ENCODE data around the gene SUFU.

Gene SUFU

DNA sequence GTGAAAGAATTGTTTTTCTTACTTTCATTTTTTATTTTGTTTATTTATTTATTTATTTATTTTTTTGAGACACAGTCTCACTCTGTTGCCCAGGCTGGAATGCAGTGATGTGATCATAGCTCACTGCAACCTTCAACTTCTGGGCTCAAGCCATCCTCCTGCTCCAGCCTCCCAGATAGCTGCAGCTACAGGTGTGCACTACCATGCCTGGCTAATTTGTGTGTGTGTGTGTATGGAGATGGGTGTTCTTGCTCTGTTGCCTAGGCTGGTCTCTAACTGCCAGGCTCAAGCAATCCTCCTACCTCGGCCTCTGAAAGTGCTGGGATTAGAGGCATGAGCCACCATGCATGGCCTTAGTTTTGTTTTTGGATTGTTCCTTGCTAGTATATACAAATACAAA lies 85.1 kb downstream of the SUFU start:
- no peak overlapping the region for H3K4me3 ChIP-seq (replicated peaks in 1 of 2; ENCODE audit: low read depth in 2 of 2, low read length in 2 of 2)
- TF ChIP-seq, protein P1, sequence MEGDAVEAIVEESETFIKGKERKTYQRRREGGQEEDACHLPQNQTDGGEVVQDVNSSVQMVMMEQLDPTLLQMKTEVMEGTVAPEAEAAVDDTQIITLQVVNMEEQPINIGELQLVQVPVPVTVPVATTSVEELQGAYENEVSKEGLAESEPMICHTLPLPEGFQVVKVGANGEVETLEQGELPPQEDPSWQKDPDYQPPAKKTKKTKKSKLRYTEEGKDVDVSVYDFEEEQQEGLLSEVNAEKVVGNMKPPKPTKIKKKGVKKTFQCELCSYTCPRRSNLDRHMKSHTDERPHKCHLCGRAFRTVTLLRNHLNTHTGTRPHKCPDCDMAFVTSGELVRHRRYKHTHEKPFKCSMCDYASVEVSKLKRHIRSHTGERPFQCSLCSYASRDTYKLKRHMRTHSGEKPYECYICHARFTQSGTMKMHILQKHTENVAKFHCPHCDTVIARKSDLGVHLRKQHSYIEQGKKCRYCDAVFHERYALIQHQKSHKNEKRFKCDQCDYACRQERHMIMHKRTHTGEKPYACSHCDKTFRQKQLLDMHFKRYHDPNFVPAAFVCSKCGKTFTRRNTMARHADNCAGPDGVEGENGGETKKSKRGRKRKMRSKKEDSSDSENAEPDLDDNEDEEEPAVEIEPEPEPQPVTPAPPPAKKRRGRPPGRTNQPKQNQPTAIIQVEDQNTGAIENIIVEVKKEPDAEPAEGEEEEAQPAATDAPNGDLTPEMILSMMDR (IDR thresholded peaks at IDR 0.05; ENCODE audit: low read depth, low read length): no peak
- DNase-seq (ENCODE audit: low read depth in 2 of 2): no peak

DNA sequence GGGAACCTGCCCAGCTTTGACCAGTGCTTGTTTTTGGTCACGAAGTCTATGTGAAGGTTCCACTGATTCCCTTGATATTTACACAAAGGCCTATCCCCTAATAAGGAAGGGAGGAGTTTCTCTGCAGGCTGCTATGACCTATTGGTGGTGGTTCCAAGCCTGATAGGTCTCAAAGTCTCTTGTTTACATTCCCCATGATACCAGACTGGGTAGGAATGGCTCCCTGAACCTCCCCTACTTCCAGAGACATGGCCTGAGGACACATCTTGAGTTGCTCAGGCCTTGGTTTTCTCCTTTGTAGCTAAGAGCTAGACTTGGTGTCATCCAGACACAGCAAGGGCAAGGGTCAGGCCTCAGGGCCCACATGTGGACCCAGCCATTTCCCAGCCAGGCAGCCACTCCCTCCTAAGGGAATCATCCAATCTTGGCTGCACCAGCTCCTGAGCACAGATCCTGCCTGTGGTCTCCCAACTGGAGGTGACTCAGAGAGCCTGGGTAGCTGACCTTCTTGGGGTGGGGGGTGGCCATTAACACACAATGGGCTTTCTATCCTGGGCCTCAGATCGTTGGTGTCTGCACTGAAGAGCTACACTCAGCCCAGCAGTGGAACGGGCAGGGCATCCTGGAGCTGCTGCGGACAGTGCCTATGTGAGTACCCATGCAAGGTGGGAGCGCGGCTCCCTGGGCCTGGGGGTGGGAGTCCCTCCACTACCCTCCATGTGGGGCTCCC lies 89.5 kb downstream of the SUFU start:
- peak in 1 of 2 donors; percentile 46 for DNase-seq (ENCODE audit: low read depth in 2 of 2)
- no peak overlapping the region for H3K4me3 ChIP-seq (replicated peaks in 1 of 2; ENCODE audit: low read depth in 2 of 2, low read length in 2 of 2)
- TF ChIP-seq, protein P1 (IDR thresholded peaks at IDR 0.05; ENCODE audit: low read depth, low read length): no peak

DNA sequence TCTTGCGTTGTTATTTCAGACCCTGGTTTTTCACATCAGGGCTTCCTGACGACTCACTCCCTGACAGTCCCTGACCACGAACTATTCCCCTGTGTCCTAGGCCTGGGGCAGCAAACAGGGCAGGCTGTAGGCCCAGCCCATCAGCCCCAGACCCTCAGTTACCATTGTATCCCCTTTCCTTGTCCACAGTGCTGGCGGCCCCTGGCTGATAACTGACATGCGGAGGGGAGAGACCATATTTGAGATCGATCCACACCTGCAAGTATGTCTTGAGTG lies 90.0 kb downstream of the SUFU start:
- TF ChIP-seq, protein P1 (IDR thresholded peaks at IDR 0.05; ENCODE audit: low read depth, low read length): no peak
- no peak overlapping the region for H3K4me3 ChIP-seq (replicated peaks in 1 of 2; ENCODE audit: low read depth in 2 of 2, low read length in 2 of 2)

DNA sequence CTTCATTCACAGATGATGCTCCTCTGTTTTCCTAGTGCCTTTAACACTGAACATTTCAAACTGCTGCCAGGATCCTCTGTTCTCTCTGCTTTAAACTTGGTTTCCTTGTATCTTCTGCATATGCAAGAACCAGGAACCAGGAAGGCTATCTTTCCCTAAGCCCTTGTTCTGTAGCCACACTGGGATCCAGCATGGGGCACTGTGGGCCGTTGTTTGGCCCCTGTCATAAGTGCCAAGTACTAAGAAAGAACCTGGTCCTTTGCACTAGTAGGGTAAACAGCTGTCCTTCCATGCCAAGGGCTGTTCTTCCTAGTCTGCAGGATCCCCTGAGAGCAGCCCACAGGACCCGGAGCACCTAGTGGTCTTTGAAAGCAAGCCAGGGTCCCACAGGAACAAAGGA lies 91.5 kb downstream of the SUFU start:
- DNase-seq (ENCODE audit: low read depth in 2 of 2): no peak
- TF ChIP-seq, protein P1 (IDR thresholded peaks at IDR 0.05; ENCODE audit: low read depth, low read length): no peak

More for the DNA sequence above, 90.0 kb downstream of the SUFU start:
- no peak for DNase-seq (ENCODE audit: low read depth in 2 of 2)

DNA sequence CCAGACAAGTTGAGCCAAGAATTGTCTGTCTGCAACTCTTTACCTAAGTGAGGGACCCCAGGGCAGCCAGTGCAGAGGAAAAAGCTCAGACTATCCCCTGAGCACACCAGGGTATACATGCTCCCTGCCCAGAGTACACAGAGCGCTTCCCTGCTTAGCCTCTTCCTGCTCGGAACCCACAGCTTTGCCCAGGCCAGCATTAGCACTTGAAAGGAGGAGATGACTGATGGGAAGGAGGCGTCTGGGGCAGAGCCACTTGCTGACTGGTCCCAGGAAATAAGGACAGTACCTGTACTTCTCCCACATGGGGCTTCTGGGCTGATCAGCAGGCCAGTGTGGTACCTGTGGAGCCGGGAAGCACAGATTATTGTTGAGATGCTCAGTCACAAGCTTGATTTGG lies 92.1 kb downstream of the SUFU start:
- no peak overlapping the region for H3K4me3 ChIP-seq (replicated peaks in 1 of 2; ENCODE audit: low read depth in 2 of 2, low read length in 2 of 2)
- TF ChIP-seq, protein P1 (IDR thresholded peaks at IDR 0.05; ENCODE audit: low read depth, low read length): no peak
- no peak for DNase-seq (ENCODE audit: low read depth in 2 of 2)

More for the DNA sequence above, 91.5 kb downstream of the SUFU start:
- H3K4me3 ChIP-seq (replicated peaks in 1 of 2; ENCODE audit: low read depth in 2 of 2, low read length in 2 of 2): no peak overlapping the region

DNA sequence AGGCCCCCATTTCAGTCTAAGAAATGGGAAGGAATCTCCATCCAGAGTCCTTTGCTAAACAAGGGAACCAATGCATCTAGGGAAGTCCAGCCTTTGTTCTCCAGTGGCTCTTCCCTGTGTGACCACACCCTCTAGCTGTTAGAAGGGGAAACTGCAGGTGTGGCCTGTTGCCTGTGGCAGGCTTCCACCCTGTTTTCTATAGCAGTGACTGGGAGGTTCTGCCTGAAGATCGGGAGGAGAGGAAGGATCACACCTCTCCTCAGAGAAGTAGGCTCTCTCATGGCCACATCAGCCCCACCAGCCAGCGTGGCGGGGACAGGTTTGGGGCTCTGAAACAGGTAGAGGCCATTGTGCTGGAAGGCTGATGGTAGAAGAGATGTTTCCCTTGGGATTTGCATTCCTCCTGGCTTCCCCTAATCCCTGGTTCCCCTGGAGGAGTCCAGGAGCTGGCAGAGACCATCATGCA lies 92.8 kb downstream of the SUFU start:
- peak; percentile 68 to 77 for DNase-seq (ENCODE audit: low read depth in 2 of 2)
- H3K4me3 ChIP-seq (replicated peaks in 1 of 2; ENCODE audit: low read depth in 2 of 2, low read length in 2 of 2): no peak overlapping the region
- TF ChIP-seq, protein P1 (IDR thresholded peaks at IDR 0.05; ENCODE audit: low read depth, low read length): peak; percentile 87
